ENCODE data around the gene ECI2. TPM values are rescaled to one million over a fixed set of nuclear protein-coding genes. Genes with fewer than 3 reads are reported as not detected.

ECI2 gene
- total and polyA plus RNA-seq, 2 of the 13 experiments (the other 11 are each of a cell fraction or from before 2014, with no cell fraction given), result 78.5 to 228 TPM

DNA sequence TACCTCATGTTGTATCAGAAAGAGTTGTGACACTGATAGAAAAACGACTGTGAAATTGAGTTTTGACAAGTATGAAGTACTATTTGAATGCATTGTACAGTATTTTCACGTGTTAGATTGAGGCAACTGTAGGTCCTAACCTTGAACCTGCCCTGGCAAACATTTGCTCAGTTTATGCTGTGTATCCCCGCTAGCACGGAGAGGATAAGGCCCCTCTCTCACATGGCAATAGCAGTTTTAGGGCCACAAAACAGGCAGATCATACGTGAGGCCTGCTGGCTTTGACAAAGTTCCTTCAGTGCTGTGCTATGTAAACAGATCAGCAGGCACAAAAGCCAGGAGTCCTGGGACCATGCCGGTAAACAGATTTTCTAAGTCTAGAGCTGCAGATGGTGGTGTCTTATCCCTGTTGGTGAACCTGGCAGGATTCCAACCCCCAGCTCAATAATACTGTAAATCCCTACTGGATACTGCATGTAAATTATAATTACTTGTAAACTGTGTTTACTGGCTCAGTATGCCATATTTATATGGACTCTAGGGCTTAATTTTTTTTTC, 32.6 kb downstream of the ECI2 start (continued):
- TF ChIP-seq, protein P1, sequence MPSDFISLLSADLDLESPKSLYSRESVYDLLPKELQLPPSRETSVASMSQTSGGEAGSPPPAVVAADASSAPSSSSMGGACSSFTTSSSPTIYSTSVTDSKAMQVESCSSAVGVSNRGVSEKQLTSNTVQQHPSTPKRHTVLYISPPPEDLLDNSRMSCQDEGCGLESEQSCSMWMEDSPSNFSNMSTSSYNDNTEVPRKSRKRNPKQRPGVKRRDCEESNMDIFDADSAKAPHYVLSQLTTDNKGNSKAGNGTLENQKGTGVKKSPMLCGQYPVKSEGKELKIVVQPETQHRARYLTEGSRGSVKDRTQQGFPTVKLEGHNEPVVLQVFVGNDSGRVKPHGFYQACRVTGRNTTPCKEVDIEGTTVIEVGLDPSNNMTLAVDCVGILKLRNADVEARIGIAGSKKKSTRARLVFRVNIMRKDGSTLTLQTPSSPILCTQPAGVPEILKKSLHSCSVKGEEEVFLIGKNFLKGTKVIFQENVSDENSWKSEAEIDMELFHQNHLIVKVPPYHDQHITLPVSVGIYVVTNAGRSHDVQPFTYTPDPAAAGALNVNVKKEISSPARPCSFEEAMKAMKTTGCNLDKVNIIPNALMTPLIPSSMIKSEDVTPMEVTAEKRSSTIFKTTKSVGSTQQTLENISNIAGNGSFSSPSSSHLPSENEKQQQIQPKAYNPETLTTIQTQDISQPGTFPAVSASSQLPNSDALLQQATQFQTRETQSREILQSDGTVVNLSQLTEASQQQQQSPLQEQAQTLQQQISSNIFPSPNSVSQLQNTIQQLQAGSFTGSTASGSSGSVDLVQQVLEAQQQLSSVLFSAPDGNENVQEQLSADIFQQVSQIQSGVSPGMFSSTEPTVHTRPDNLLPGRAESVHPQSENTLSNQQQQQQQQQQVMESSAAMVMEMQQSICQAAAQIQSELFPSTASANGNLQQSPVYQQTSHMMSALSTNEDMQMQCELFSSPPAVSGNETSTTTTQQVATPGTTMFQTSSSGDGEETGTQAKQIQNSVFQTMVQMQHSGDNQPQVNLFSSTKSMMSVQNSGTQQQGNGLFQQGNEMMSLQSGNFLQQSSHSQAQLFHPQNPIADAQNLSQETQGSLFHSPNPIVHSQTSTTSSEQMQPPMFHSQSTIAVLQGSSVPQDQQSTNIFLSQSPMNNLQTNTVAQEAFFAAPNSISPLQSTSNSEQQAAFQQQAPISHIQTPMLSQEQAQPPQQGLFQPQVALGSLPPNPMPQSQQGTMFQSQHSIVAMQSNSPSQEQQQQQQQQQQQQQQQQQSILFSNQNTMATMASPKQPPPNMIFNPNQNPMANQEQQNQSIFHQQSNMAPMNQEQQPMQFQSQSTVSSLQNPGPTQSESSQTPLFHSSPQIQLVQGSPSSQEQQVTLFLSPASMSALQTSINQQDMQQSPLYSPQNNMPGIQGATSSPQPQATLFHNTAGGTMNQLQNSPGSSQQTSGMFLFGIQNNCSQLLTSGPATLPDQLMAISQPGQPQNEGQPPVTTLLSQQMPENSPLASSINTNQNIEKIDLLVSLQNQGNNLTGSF (CRISPR knock-in tag; IDR thresholded peaks at IDR 0.05), result no peak
- TF ChIP-seq, protein P2, sequence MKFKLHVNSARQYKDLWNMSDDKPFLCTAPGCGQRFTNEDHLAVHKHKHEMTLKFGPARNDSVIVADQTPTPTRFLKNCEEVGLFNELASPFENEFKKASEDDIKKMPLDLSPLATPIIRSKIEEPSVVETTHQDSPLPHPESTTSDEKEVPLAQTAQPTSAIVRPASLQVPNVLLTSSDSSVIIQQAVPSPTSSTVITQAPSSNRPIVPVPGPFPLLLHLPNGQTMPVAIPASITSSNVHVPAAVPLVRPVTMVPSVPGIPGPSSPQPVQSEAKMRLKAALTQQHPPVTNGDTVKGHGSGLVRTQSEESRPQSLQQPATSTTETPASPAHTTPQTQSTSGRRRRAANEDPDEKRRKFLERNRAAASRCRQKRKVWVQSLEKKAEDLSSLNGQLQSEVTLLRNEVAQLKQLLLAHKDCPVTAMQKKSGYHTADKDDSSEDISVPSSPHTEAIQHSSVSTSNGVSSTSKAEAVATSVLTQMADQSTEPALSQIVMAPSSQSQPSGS (CRISPR knock-in tag; IDR thresholded peaks at IDR 0.05), result peak; percentile 86
- TF ChIP-seq, protein P3, sequence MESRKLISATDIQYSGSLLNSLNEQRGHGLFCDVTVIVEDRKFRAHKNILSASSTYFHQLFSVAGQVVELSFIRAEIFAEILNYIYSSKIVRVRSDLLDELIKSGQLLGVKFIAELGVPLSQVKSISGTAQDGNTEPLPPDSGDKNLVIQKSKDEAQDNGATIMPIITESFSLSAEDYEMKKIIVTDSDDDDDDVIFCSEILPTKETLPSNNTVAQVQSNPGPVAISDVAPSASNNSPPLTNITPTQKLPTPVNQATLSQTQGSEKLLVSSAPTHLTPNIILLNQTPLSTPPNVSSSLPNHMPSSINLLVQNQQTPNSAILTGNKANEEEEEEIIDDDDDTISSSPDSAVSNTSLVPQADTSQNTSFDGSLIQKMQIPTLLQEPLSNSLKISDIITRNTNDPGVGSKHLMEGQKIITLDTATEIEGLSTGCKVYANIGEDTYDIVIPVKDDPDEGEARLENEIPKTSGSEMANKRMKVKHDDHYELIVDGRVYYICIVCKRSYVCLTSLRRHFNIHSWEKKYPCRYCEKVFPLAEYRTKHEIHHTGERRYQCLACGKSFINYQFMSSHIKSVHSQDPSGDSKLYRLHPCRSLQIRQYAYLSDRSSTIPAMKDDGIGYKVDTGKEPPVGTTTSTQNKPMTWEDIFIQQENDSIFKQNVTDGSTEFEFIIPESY (CRISPR knock-in tag; IDR thresholded peaks at IDR 0.05), result peak; percentile 79
- TF ChIP-seq SP2 (CRISPR knock-in tag; IDR thresholded peaks at IDR 0.05) (no peak), BCL3 (CRISPR knock-in tag; IDR thresholded peaks at IDR 0.05) (no peak), ARNTL (CRISPR knock-in tag; IDR thresholded peaks at IDR 0.05) (peak; percentile 99), PHB2 (IDR thresholded peaks at IDR 0.05; ENCODE audit: partially characterized antibody) (no peak), ZNF225 (CRISPR knock-in tag; IDR thresholded peaks at IDR 0.05) (no peak), ZNF639 (CRISPR knock-in tag; conservative IDR thresholded peaks at IDR 0.05) (peak; percentile 82), RFXAP (CRISPR knock-in tag; IDR thresholded peaks at IDR 0.05; ENCODE audit: borderline replicate concordance) (no peak), CREM (IDR thresholded peaks at IDR 0.05) (peak; percentile 75), CREM (CRISPR knock-in tag; IDR thresholded peaks at IDR 0.05) (no peak), ARID4A (CRISPR knock-in tag; IDR thresholded peaks at IDR 0.05; ENCODE audit: borderline replicate concordance) (peak; percentile 80; the same call in 1 of the 2 replicates)

Data from HepG2 (cell line).